Central memory CD8-positive, alpha-beta T cell (primary cell): Measurements from ENCODE around the gene HOXD1.

Source experiments
- ATAC-seq: fragments of 150-1000 bp; cut with Tn5 transposase; replicated peaks from 2 replicates; pipeline ENCODE4 v1.10.0; 2022; ENCODE audit warnings: mild to moderate bottlenecking, moderate FRiP score, moderate number of reproducible peaks; ENCODE audit not compliant: poor library complexity, severe bottlenecking; ENCODE audit errors: extremely low read depth
- DNase-seq, 2 donors: peaks; one replicate each; pipeline ENCODE4 v3.0.0; 2021; ENCODE audit warnings: low spot score in 2 of 2
- H3K27ac Mint-ChIP-seq: one replicate; pipeline ENCODE4 v1.8.0; 2022; ENCODE audit warnings: low read depth, mild to moderate bottlenecking, moderate library complexity, mixed read lengths
- H3K27me3 Mint-ChIP-seq: one replicate; pipeline ENCODE4 v1.8.0; 2022; ENCODE audit warnings: mixed read lengths
- H3K36me3 Mint-ChIP-seq: one replicate; pipeline ENCODE4 v1.8.0; 2022; ENCODE audit warnings: mild to moderate bottlenecking, moderate library complexity, mixed read lengths; ENCODE audit not compliant: insufficient read depth
- H3K4me1 Mint-ChIP-seq: one replicate; pipeline ENCODE4 v1.8.0; 2022; ENCODE audit warnings: mixed read lengths
- H3K4me3 Mint-ChIP-seq: one replicate; pipeline ENCODE4 v1.8.0; 2022; ENCODE audit warnings: mild to moderate bottlenecking, moderate library complexity, mixed read lengths
- H3K9me3 Mint-ChIP-seq: one replicate; pipeline ENCODE4 v1.8.0; 2022; ENCODE audit warnings: mixed read lengths

Gene HOXD1

GRCh38 chr2:176188774-176189680, 559 bp downstream of the HOXD1 start:
- ATAC-seq (peak; percentile 32), DNase-seq (no peak)
- Mint-ChIP-seq H3K4me1 (peaks cover 20% of the 10 kb centered on the region), H3K27ac (no peak overlapping the region), H3K9me3 (no peaks in the 10 kb centered on the region), H3K4me3 (peak overlapping the region; percentile 82), H3K27me3 (peaks cover 93% of the 10 kb centered on the region), H3K36me3 (peaks cover 2% of the 10 kb centered on the region)

- H3K36me3 Mint-ChIP-seq, result peaks cover 2% of the 10 kb centered on the region
- H3K27me3 Mint-ChIP-seq, result peaks cover 94% of the 10 kb centered on the region
- H3K4me1 Mint-ChIP-seq, result peaks cover 20% of the 10 kb centered on the region
- H3K27ac Mint-ChIP-seq, result no peak overlapping the region
- H3K9me3 Mint-ChIP-seq, result no peaks in the 10 kb centered on the region
- DNase-seq (no peak), ATAC-seq (no peak)
- peak overlapping the region; percentile 82 for H3K4me3 Mint-ChIP-seq
Measured at GRCh38 chr2:176189681-176190641, 1.5 kb downstream of the HOXD1 start.

GRCh38 chr2:176192351-176192750, 3.9 kb downstream of the HOXD1 start:
- H3K4me3 Mint-ChIP-seq, result no peak overlapping the region
- H3K27ac Mint-ChIP-seq, result no peak overlapping the region
- ATAC-seq (no peak), DNase-seq (no peak)
- H3K4me1 Mint-ChIP-seq, result peaks cover 17% of the 10 kb centered on the region
- no peaks in the 10 kb centered on the region for H3K9me3 Mint-ChIP-seq
- H3K36me3 Mint-ChIP-seq, result peaks cover 2% of the 10 kb centered on the region
- peaks cover 94% of the 10 kb centered on the region for H3K27me3 Mint-ChIP-seq

GRCh38 chr2:176193048-176193447, 4.6 kb downstream of the HOXD1 start:
- no peaks in the 10 kb centered on the region for H3K36me3 Mint-ChIP-seq
- DNase-seq, result no peak
- peaks cover 94% of the 10 kb centered on the region for H3K27me3 Mint-ChIP-seq
- no peak overlapping the region for H3K4me3 Mint-ChIP-seq
- ATAC-seq, result no peak
- H3K9me3 Mint-ChIP-seq, result no peaks in the 10 kb centered on the region
- peaks cover 10% of the 10 kb centered on the region for H3K4me1 Mint-ChIP-seq
- no peak overlapping the region for H3K27ac Mint-ChIP-seq

GRCh38 chr2:176199902-176200301, 11.4 kb downstream of the HOXD1 start:
- Mint-ChIP-seq H3K4me1 (no peaks in the 10 kb centered on the region), H3K27ac (no peak overlapping the region), H3K4me3 (no peak overlapping the region), H3K9me3 (no peaks in the 10 kb centered on the region), H3K36me3 (no peaks in the 10 kb centered on the region), H3K27me3 (peaks cover 66% of the 10 kb centered on the region)
- ATAC-seq (no peak), DNase-seq (no peak)

- Mint-ChIP-seq H3K27me3 (peaks cover 62% of the 10 kb centered on the region), H3K4me3 (no peak overlapping the region), H3K27ac (no peak overlapping the region), H3K4me1 (no peaks in the 10 kb centered on the region), H3K36me3 (no peaks in the 10 kb centered on the region), H3K9me3 (no peaks in the 10 kb centered on the region)
- DNase-seq, result no peak
- ATAC-seq, result no peak
Measured at GRCh38 chr2:176200971-176201370, 12.5 kb downstream of the HOXD1 start.

GRCh38 chr2:176202491-176202890, 14.0 kb downstream of the HOXD1 start:
- Mint-ChIP-seq H3K27ac (no peak overlapping the region), H3K4me3 (no peak overlapping the region), H3K4me1 (no peaks in the 10 kb centered on the region), H3K36me3 (no peaks in the 10 kb centered on the region), H3K9me3 (no peaks in the 10 kb centered on the region), H3K27me3 (peaks cover 47% of the 10 kb centered on the region)
- ATAC-seq (no peak), DNase-seq (no peak)

GRCh38 chr2:176205126-176205525, 16.7 kb downstream of the HOXD1 start:
- H3K9me3 Mint-ChIP-seq, result no peaks in the 10 kb centered on the region
- no peaks in the 10 kb centered on the region for H3K36me3 Mint-ChIP-seq
- ATAC-seq, result no peak

GRCh38 chr2:176206136-176206535, 17.7 kb downstream of the HOXD1 start:
- Mint-ChIP-seq H3K4me3 (no peak overlapping the region), H3K36me3 (no peaks in the 10 kb centered on the region), H3K9me3 (no peaks in the 10 kb centered on the region), H3K27ac (no peak overlapping the region), H3K27me3 (peaks cover 50% of the 10 kb centered on the region), H3K4me1 (no peaks in the 10 kb centered on the region)
- ATAC-seq, result no peak
- no peak for DNase-seq

More at GRCh38 chr2:176205126-176205525, 16.7 kb downstream of the HOXD1 start:
- H3K27ac Mint-ChIP-seq, result no peak overlapping the region
- peaks cover 39% of the 10 kb centered on the region for H3K27me3 Mint-ChIP-seq
- no peak overlapping the region for H3K4me3 Mint-ChIP-seq
- H3K4me1 Mint-ChIP-seq, result no peaks in the 10 kb centered on the region
- no peak for DNase-seq

GRCh38 chr2:176206682-176207081, 18.2 kb downstream of the HOXD1 start:
- Mint-ChIP-seq H3K4me3 (no peak overlapping the region), H3K27me3 (peaks cover 54% of the 10 kb centered on the region), H3K9me3 (no peaks in the 10 kb centered on the region), H3K27ac (no peak overlapping the region), H3K4me1 (no peaks in the 10 kb centered on the region), H3K36me3 (no peaks in the 10 kb centered on the region)
- ATAC-seq, result no peak
- DNase-seq, result no peak

- peaks cover 25% of the 10 kb centered on the region for H3K27me3 Mint-ChIP-seq
- DNase-seq (no peak), ATAC-seq (no peak)
- H3K36me3 Mint-ChIP-seq, result no peaks in the 10 kb centered on the region
- no peak overlapping the region for H3K4me3 Mint-ChIP-seq
- no peaks in the 10 kb centered on the region for H3K9me3 Mint-ChIP-seq
- no peak overlapping the region for H3K27ac Mint-ChIP-seq
- H3K4me1 Mint-ChIP-seq, result no peaks in the 10 kb centered on the region
Measured at GRCh38 chr2:176211110-176211509, 22.6 kb downstream of the HOXD1 start.

GRCh38 chr2:176212276-176212675, 23.8 kb downstream of the HOXD1 start:
- Mint-ChIP-seq H3K36me3 (no peaks in the 10 kb centered on the region), H3K4me1 (no peaks in the 10 kb centered on the region), H3K4me3 (no peak overlapping the region), H3K27ac (no peak overlapping the region), H3K9me3 (no peaks in the 10 kb centered on the region), H3K27me3 (peaks cover 25% of the 10 kb centered on the region)
- DNase-seq, result no peak
- ATAC-seq, result no peak
